ENCODE data around the gene PTPRT.

DNA sequence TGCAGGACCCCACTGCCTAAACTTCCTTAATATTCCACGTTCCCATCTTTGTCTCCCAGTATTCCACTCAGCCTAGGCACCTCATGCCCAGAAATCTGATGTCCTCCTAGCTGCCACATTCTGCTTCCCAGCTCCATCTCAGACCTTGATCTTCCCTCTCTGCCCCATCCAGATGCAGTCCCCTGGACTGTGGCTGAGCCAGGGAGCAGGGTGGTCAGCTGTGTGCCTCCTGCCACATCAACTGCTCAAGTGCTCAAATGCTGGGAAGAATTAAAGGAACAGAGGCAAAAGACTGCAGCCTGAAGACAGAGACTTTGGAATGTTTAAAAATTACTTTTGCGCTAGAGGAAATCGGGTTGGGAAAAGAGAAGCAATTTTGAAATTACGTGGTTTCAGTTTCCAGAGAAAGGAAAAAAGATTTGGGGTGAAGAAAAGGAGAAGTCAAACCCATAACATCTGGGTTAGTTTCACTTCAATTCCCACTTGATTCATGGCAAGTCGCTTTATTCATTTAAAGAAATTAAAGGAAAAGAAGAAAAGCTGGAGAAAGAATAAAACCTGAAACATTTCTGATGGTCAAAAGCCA lies 704.8 kb downstream of the PTPRT start:
- TF ChIP-seq, protein P1, sequence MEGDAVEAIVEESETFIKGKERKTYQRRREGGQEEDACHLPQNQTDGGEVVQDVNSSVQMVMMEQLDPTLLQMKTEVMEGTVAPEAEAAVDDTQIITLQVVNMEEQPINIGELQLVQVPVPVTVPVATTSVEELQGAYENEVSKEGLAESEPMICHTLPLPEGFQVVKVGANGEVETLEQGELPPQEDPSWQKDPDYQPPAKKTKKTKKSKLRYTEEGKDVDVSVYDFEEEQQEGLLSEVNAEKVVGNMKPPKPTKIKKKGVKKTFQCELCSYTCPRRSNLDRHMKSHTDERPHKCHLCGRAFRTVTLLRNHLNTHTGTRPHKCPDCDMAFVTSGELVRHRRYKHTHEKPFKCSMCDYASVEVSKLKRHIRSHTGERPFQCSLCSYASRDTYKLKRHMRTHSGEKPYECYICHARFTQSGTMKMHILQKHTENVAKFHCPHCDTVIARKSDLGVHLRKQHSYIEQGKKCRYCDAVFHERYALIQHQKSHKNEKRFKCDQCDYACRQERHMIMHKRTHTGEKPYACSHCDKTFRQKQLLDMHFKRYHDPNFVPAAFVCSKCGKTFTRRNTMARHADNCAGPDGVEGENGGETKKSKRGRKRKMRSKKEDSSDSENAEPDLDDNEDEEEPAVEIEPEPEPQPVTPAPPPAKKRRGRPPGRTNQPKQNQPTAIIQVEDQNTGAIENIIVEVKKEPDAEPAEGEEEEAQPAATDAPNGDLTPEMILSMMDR (IDR thresholded peaks at IDR 0.05; ENCODE audit: insufficient read depth, low read length, poor library complexity, severe bottlenecking), result no peak
- no peak for TF ChIP-seq EZH2phosphoT487 (conservative IDR thresholded peaks at IDR 0.05; ENCODE audit: low read length)

Data from SU-DHL-6 (cell line).